ENCODE measurements around the gene ISX. TPM values are rescaled to one million over a fixed set of nuclear protein-coding genes. Genes with fewer than 3 reads are reported as not detected.

ISX gene
- total RNA-seq, 1 experiment from 2014 or later = not detected

DNA sequence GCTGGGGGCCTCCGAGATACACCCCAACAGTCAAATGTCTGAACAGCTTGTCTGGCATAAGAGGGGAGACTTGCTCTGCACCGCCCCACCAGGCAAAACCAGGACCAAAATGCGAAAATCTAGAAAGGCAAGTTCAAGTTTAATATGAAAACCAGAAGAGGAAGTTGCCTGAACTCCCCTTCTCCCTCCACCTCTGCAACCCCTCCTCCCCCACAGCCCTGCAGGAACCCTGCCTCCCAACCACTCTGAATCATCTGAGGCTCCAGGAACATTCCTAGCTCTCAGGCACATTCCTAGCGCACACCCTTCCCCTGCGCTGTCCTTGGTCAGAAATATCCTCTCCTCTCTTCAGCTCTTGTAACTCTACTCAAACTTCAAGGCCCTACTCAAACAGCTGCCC lies 36.7 kb downstream of the ISX start:
- H3K9me3 ChIP-seq (ENCODE audit: low read length) = no peaks in the 10 kb centered on the region
- H3K4me3 ChIP-seq (ENCODE audit: low read length) = no peak overlapping the region
- peak overlapping the region; percentile 68 for H3K27ac ChIP-seq (ENCODE audit: low read length)
- no peaks in the 10 kb centered on the region for H3K9me2 ChIP-seq (replicated peaks; ENCODE audit: insufficient read depth, low read length)
- H3K9ac ChIP-seq (ENCODE audit: low read length) = no peak overlapping the region
- no peaks in the 10 kb centered on the region for H3K36me3 ChIP-seq (ENCODE audit: insufficient read depth, low read length)
- no peaks in the 10 kb centered on the region for H3K27me3 ChIP-seq (ENCODE audit: low read length)
- peaks cover 26% of the 10 kb centered on the region for H3K4me1 ChIP-seq (ENCODE audit: low read length)
- H4K20me1 ChIP-seq (ENCODE audit: insufficient read depth, low read depth, low read length) = no peaks in the 10 kb centered on the region
- H2AFZ ChIP-seq (ENCODE audit: low read length) = peak overlapping the region; percentile 18; the same call in 1 of the 2 replicates
- peak; percentile 84 for DNase-seq
- no peaks in the 10 kb centered on the region for H3K79me2 ChIP-seq (ENCODE audit: low read length)
- H3K4me2 ChIP-seq (ENCODE audit: low read depth, low read length, poor library complexity, severe bottlenecking) = peak overlapping the region; percentile 31

DNA sequence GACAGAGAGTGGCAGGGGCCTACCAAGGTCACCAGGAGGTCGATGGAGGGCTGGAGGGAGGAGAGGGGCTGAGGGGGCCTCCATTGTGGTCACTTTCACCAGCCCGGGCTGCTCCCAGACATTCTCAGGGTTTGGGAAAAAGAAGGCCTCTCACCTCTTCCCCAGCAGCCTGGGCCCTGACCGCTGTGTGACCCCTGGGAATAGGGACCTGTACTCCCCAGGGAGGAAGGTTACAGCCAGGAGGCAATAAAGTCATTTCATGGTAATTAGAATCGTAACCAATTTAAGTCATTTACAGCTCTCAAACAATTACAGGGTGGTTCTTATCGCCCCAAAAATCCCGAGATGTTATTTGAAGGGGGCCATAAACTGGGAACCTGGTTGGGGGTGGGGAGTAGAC lies 37.8 kb downstream of the ISX start:
- no peaks in the 10 kb centered on the region for H3K36me3 ChIP-seq (ENCODE audit: insufficient read depth, low read length)
- no peaks in the 10 kb centered on the region for H3K9me3 ChIP-seq (ENCODE audit: low read length)
- H2AFZ ChIP-seq (ENCODE audit: low read length) = no peak overlapping the region
- no peaks in the 10 kb centered on the region for H4K20me1 ChIP-seq (ENCODE audit: insufficient read depth, low read depth, low read length)
- H3K79me2 ChIP-seq (ENCODE audit: low read length) = no peaks in the 10 kb centered on the region
- H3K9ac ChIP-seq (ENCODE audit: low read length) = no peak overlapping the region
- H3K4me3 ChIP-seq (ENCODE audit: low read length) = no peak overlapping the region
- DNase-seq = no peak
- no peak overlapping the region for H3K4me2 ChIP-seq (ENCODE audit: low read depth, low read length, poor library complexity, severe bottlenecking)
- peak overlapping the region; percentile 68 for H3K27ac ChIP-seq (ENCODE audit: low read length)
- peaks cover 26% of the 10 kb centered on the region for H3K4me1 ChIP-seq (ENCODE audit: low read length)
- no peaks in the 10 kb centered on the region for H3K27me3 ChIP-seq (ENCODE audit: low read length)
- no peaks in the 10 kb centered on the region for H3K9me2 ChIP-seq (replicated peaks; ENCODE audit: insufficient read depth, low read length)

DNA sequence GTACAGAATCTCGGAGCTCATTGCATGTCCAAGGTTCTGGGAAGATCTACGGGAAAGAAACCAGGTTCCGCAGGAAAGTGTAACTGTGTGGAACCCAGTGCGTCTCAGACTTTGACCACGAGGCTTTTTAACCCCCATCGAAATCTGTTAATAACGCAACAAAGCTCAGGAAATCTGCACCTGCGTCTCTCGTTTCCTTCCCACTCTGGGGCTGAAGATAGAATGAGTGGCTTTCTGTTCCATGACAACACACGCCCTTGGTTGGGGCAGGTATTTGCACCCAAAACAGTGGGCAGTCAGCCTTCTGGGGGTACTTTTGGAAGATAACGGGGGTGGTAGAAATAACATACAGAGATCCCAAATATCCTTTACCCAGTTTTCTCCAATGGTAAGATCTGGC lies 38.5 kb downstream of the ISX start:
- H3K9me2 ChIP-seq (replicated peaks; ENCODE audit: insufficient read depth, low read length) = no peaks in the 10 kb centered on the region
- no peak overlapping the region for H3K4me2 ChIP-seq (ENCODE audit: low read depth, low read length, poor library complexity, severe bottlenecking)
- H3K9ac ChIP-seq (ENCODE audit: low read length) = no peak overlapping the region
- H2AFZ ChIP-seq (ENCODE audit: low read length) = no peak overlapping the region
- no peak overlapping the region for H3K27ac ChIP-seq (ENCODE audit: low read length)
- DNase-seq = no peak
- no peak overlapping the region for H3K4me3 ChIP-seq (ENCODE audit: low read length)
- no peaks in the 10 kb centered on the region for H3K79me2 ChIP-seq (ENCODE audit: low read length)
- no peaks in the 10 kb centered on the region for H3K9me3 ChIP-seq (ENCODE audit: low read length)
- no peaks in the 10 kb centered on the region for H3K36me3 ChIP-seq (ENCODE audit: insufficient read depth, low read length)
- H3K4me1 ChIP-seq (ENCODE audit: low read length) = peaks cover 26% of the 10 kb centered on the region
- no peaks in the 10 kb centered on the region for H3K27me3 ChIP-seq (ENCODE audit: low read length)
- no peaks in the 10 kb centered on the region for H4K20me1 ChIP-seq (ENCODE audit: insufficient read depth, low read depth, low read length)

DNA sequence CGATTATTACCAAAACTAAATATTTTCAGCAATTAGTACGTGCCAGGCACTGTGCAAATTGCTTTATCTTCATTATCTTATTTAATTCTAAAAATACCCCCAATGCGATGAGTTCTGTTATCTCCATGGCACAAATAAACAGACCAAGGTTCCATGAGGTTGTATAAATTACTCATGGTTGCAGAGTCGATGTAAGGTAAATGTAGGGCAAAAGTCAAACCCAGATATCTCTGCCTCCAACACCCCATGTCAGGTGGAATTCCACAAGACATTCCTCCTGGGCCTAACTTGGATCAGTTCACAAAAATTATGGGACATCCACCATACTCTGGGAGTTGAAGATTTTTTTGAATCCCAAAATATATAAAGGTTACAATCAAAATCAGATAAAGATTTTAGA lies 43.7 kb downstream of the ISX start:
- Histone ChIP-seq H3K36me3 (ENCODE audit: insufficient read depth, low read length) (no peaks in the 10 kb centered on the region), H3K4me2 (ENCODE audit: low read depth, low read length, poor library complexity, severe bottlenecking) (no peak overlapping the region), H3K79me2 (ENCODE audit: low read length) (no peaks in the 10 kb centered on the region), H3K27me3 (ENCODE audit: low read length) (no peaks in the 10 kb centered on the region), H3K9me2 (replicated peaks; ENCODE audit: insufficient read depth, low read length) (no peaks in the 10 kb centered on the region), H3K9me3 (ENCODE audit: low read length) (no peaks in the 10 kb centered on the region), H3K27ac (ENCODE audit: low read length) (no peak overlapping the region), H3K4me3 (ENCODE audit: low read length) (no peak overlapping the region), H3K4me1 (ENCODE audit: low read length) (peaks cover under 1% of the 10 kb centered on the region), H2AFZ (ENCODE audit: low read length) (no peak overlapping the region), H4K20me1 (ENCODE audit: insufficient read depth, low read depth, low read length) (no peaks in the 10 kb centered on the region), H3K9ac (ENCODE audit: low read length) (no peak overlapping the region)
- DNase-seq = no peak

DNA sequence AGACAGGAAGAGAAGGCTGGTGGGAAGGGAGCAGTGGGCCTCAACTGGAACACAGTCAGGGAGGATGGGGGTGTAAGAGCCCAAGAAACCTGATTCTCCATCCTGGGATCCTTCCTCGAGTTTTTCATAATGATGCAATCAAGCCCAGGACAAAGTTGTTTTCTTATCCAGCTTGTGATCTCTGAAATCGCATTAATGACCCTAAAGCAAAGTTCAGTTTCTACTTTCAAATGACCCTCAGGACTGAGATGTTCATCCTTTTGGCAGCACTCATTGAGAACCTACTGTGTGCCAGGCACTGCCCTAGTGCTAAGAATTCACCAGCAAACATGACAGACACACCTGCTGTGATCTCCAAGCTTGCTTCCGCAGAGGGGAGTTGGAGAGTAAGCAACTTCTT lies 45.3 kb downstream of the ISX start:
- H3K27ac ChIP-seq (ENCODE audit: low read length) = no peak overlapping the region
- no peak overlapping the region for H3K4me3 ChIP-seq (ENCODE audit: low read length)
- no peaks in the 10 kb centered on the region for H3K36me3 ChIP-seq (ENCODE audit: insufficient read depth, low read length)
- no peak overlapping the region for H2AFZ ChIP-seq (ENCODE audit: low read length)
- no peak overlapping the region for H3K4me2 ChIP-seq (ENCODE audit: low read depth, low read length, poor library complexity, severe bottlenecking)
- no peaks in the 10 kb centered on the region for H4K20me1 ChIP-seq (ENCODE audit: insufficient read depth, low read depth, low read length)
- no peaks in the 10 kb centered on the region for H3K9me3 ChIP-seq (ENCODE audit: low read length)
- H3K4me1 ChIP-seq (ENCODE audit: low read length) = no peaks in the 10 kb centered on the region
- H3K9ac ChIP-seq (ENCODE audit: low read length) = no peak overlapping the region
- no peak for DNase-seq
- H3K79me2 ChIP-seq (ENCODE audit: low read length) = no peaks in the 10 kb centered on the region
- no peaks in the 10 kb centered on the region for H3K9me2 ChIP-seq (replicated peaks; ENCODE audit: insufficient read depth, low read length)
- H3K27me3 ChIP-seq (ENCODE audit: low read length) = no peaks in the 10 kb centered on the region

DNA sequence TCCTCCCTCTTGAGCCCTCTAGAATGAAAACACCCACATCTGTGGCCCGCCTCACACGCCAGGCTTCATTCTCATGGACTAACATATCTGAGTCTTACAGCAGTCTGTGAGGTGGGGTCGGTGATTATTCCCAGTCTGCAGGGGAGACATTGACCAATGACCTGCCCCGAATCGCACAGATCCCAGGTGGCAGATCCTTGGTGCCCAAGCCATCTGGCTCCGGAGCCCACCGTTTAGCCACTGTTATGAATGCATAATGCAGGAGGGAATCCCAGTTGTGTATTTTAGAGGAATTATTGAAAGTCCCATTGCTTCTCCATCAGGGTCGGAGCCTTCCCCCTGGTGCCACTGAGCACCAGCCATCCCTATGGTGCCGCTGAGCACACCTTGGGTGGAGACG lies 47.4 kb downstream of the ISX start:
- Histone ChIP-seq H3K9me2 (replicated peaks; ENCODE audit: insufficient read depth, low read length) (no peaks in the 10 kb centered on the region), H2AFZ (ENCODE audit: low read length) (no peak overlapping the region), H3K9me3 (ENCODE audit: low read length) (no peaks in the 10 kb centered on the region), H3K27ac (ENCODE audit: low read length) (no peak overlapping the region), H3K9ac (ENCODE audit: low read length) (no peak overlapping the region), H3K79me2 (ENCODE audit: low read length) (no peaks in the 10 kb centered on the region), H3K4me1 (ENCODE audit: low read length) (no peaks in the 10 kb centered on the region), H3K36me3 (ENCODE audit: insufficient read depth, low read length) (no peaks in the 10 kb centered on the region), H3K4me2 (ENCODE audit: low read depth, low read length, poor library complexity, severe bottlenecking) (no peak overlapping the region), H4K20me1 (ENCODE audit: insufficient read depth, low read depth, low read length) (no peaks in the 10 kb centered on the region), H3K4me3 (ENCODE audit: low read length) (no peak overlapping the region), H3K27me3 (ENCODE audit: low read length) (no peaks in the 10 kb centered on the region)
- no peak for DNase-seq

DNA sequence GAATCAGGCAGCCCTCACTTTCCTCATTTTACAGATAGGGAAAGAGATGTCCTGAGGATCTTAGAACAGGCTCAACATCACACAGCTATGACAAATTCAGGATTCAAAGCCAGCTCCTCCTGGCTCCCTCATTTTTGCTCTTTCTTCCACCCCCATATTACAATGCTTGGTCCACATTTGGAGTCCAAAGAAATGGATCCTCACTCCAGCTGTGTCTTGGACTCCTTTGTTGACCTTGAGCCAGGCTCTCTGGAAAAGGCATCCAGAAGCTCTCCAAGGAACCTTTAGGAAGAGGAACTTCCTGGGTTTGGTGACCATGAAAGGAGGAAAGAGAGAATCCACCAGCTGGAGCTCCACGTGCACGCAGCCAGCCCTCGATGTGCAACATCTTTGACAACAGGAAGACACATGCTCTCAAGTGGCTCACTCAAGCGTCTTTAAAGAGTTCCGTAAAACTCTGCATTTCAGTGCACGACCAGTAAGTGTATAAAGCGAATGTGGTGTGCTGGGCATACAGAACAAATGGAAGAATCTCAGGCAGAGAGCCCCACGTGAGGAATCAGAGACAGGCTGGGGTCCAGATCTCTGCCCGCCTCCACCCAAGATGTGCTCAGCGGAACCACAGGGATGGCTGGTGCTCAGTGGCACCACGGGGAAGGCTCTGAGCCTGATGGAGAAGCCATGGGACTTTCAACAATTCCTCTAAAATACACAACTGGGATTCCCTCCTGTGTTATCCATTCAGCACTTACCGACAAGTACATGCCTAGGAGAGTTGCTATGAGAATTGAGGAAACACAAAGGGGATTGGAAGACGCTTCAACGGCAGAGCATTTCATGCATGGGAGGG lies 48.4 kb downstream of the ISX start:
- Histone ChIP-seq H3K4me3 (ENCODE audit: low read length) (no peak overlapping the region), H4K20me1 (ENCODE audit: insufficient read depth, low read depth, low read length) (no peaks in the 10 kb centered on the region), H2AFZ (ENCODE audit: low read length) (no peak overlapping the region), H3K4me1 (ENCODE audit: low read length) (no peaks in the 10 kb centered on the region), H3K27ac (ENCODE audit: low read length) (no peak overlapping the region), H3K27me3 (ENCODE audit: low read length) (no peaks in the 10 kb centered on the region), H3K79me2 (ENCODE audit: low read length) (no peaks in the 10 kb centered on the region), H3K9me2 (replicated peaks; ENCODE audit: insufficient read depth, low read length) (no peaks in the 10 kb centered on the region), H3K36me3 (ENCODE audit: insufficient read depth, low read length) (no peaks in the 10 kb centered on the region), H3K4me2 (ENCODE audit: low read depth, low read length, poor library complexity, severe bottlenecking) (no peak overlapping the region), H3K9me3 (ENCODE audit: low read length) (no peaks in the 10 kb centered on the region), H3K9ac (ENCODE audit: low read length) (no peak overlapping the region)
- no peak for DNase-seq

DNA sequence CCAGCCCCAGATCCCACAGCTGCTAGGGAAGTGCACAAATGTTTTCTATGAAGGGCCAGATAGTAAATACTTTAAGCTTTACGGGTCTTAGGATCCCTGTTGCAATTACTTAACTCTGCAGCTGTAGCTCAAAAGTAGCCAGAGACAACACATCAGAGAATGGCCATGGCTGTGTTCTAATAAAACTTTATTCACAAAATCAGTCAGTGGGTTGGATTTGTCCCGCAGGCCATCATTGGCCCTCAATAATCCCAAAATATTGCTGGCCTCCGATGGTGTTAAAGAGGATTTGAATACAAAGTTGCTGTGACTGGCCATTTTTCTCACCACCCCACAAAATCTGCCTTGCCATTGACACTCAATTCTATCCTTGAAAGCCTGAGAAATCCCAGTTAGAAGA lies 49.6 kb downstream of the ISX start:
- H3K4me2 ChIP-seq (ENCODE audit: low read depth, low read length, poor library complexity, severe bottlenecking) = no peak overlapping the region
- H3K27ac ChIP-seq (ENCODE audit: low read length) = no peak overlapping the region
- H3K36me3 ChIP-seq (ENCODE audit: insufficient read depth, low read length) = no peaks in the 10 kb centered on the region
- H2AFZ ChIP-seq (ENCODE audit: low read length) = no peak overlapping the region
- no peak for DNase-seq
- no peaks in the 10 kb centered on the region for H3K4me1 ChIP-seq (ENCODE audit: low read length)
- H3K9ac ChIP-seq (ENCODE audit: low read length) = no peak overlapping the region
- H3K79me2 ChIP-seq (ENCODE audit: low read length) = no peaks in the 10 kb centered on the region
- no peaks in the 10 kb centered on the region for H3K9me3 ChIP-seq (ENCODE audit: low read length)
- H3K9me2 ChIP-seq (replicated peaks; ENCODE audit: insufficient read depth, low read length) = no peaks in the 10 kb centered on the region
- H3K27me3 ChIP-seq (ENCODE audit: low read length) = no peaks in the 10 kb centered on the region
- no peak overlapping the region for H3K4me3 ChIP-seq (ENCODE audit: low read length)
- no peaks in the 10 kb centered on the region for H4K20me1 ChIP-seq (ENCODE audit: insufficient read depth, low read depth, low read length)
